ENCODE data around the gene KCNN4. TPM values are rescaled to one million over a fixed set of nuclear protein-coding genes. Genes with fewer than 3 reads are reported as not detected.
"Not testable (repeated sequence)": the region's sequence is repeated elsewhere in the genome, so short reads cannot be mapped to it uniquely, and the experiment has no call there.

KCNN4 gene
- total RNA-seq, 2 experiments from 2014 or later, result 71.7 to 72.3 TPM

- no peak for DNase-seq
- Mint-ChIP-seq H3K9me3 (no peaks in the 10 kb centered on the region), H3K36me3 (ENCODE audit: low read depth) (peaks cover 52% of the 10 kb centered on the region), H3K4me3 (peak overlapping the region; percentile 72), H3K27me3 (no peaks in the 10 kb centered on the region), H3K27ac (peak overlapping the region; percentile 92), H3K4me1 (peaks cover 73% of the 10 kb centered on the region)
- ChIA-PET CTCF (interaction anchor here (0.6 to 8.6 kb wide), 6 partner anchors 12 to 209 kb away, joined by 3 to 124 read pairs (median 5); partner anchors contain the start of gene SMG9), POLR2A (interaction anchor here (1.3 to 9.4 kb wide), 3 partner anchors 11 to 33 kb away, joined by 4 to 152 read pairs (median 149); partner anchors contain the start of gene SMG9)
These were observed 2.1 kb downstream of the KCNN4 start for GRCh38 chr19:43778651-43779050.

GRCh38 chr19:43777163-43777695, 3.5 kb downstream of the KCNN4 start:
- peaks cover 59% of the 10 kb centered on the region for H3K36me3 Mint-ChIP-seq (ENCODE audit: low read depth)
- no peak for DNase-seq
- H3K4me3 Mint-ChIP-seq, result peak overlapping the region; percentile 72
- H3K27ac Mint-ChIP-seq, result peak overlapping the region; percentile 92
- peaks cover 59% of the 10 kb centered on the region for H3K4me1 Mint-ChIP-seq
- H3K27me3 Mint-ChIP-seq, result no peaks in the 10 kb centered on the region
- POLR2A ChIA-PET, result interaction anchor here (1.0 to 9.4 kb wide), 3 partner anchors 10 to 22 kb away, joined by 3 to 152 read pairs (median 149); partner anchors contain the start of gene SMG9
- no peaks in the 10 kb centered on the region for H3K9me3 Mint-ChIP-seq
- CTCF ChIA-PET, result interaction anchor here (0.7 to 8.6 kb wide), 4 partner anchors 10 to 1865 kb away, joined by 4 to 124 read pairs (median 5); partner anchors contain the start of gene SMG9

- POLR2A ChIA-PET, result interaction anchor here (1.1 to 9.4 kb wide), 4 partner anchors 9 to 21 kb away, joined by 4 to 152 read pairs (median 77); partner anchors contain the start of gene SMG9
- no peak for DNase-seq
- no peaks in the 10 kb centered on the region for H3K27me3 Mint-ChIP-seq
- H3K27ac Mint-ChIP-seq, result peak overlapping the region; percentile 72
- peak overlapping the region; percentile 34 for H3K4me3 Mint-ChIP-seq
- H3K4me1 Mint-ChIP-seq, result peaks cover 49% of the 10 kb centered on the region
- CTCF ChIA-PET, result interaction anchor here (0.8 to 8.6 kb wide), 3 partner anchors 9 to 31 kb away, joined by 3 to 124 read pairs (median 9); no protein-coding TSS in a partner anchor
- peaks cover 62% of the 10 kb centered on the region for H3K36me3 Mint-ChIP-seq (ENCODE audit: low read depth)
- H3K9me3 Mint-ChIP-seq, result no peaks in the 10 kb centered on the region
These were observed 4.5 kb downstream of the KCNN4 start for GRCh38 chr19:43776286-43776685.

GRCh38 chr19:43775299-43775890, 5.4 kb downstream of the KCNN4 start:
- Mint-ChIP-seq H3K9me3 (no peaks in the 10 kb centered on the region), H3K36me3 (ENCODE audit: low read depth) (peaks cover 69% of the 10 kb centered on the region), H3K4me3 (no peak overlapping the region), H3K4me1 (peaks cover 46% of the 10 kb centered on the region), H3K27me3 (no peaks in the 10 kb centered on the region), H3K27ac (no peak overlapping the region)
- ChIA-PET CTCF (interaction anchor here (2.0 to 8.6 kb wide), 2 partner anchors 8 to 31 kb away, joined by 9 to 124 read pairs; no protein-coding TSS in a partner anchor), POLR2A (interaction anchor here (0.8 to 7.6 kb wide), 4 partner anchors 8 to 21 kb away, joined by 3 to 149 read pairs (median 4); partner anchors contain the start of gene SMG9)
- no peak for DNase-seq

- H3K27ac Mint-ChIP-seq, H3K9me3 Mint-ChIP-seq, H3K4me3 Mint-ChIP-seq, DNase-seq, H3K27me3 Mint-ChIP-seq: not testable (repeated sequence)
- Mint-ChIP-seq H3K4me1 (peaks cover 48% of the 10 kb centered on the region), H3K36me3 (ENCODE audit: low read depth) (peaks cover 73% of the 10 kb centered on the region)
- ChIA-PET POLR2A (interaction anchor here (1.4 to 7.6 kb wide), 2 partner anchors 9 to 20 kb away, joined by 5 to 149 read pairs; partner anchors contain the start of gene SMG9), CTCF (interaction anchor here (2.0 to 8.6 kb wide), 2 partner anchors 8 to 30 kb away, joined by 9 to 124 read pairs; no protein-coding TSS in a partner anchor)
These were observed 5.9 kb downstream of the KCNN4 start for GRCh38 chr19:43774940-43775258.

- no peak overlapping the region for H3K27ac Mint-ChIP-seq
- DNase-seq, result no peak
- H3K4me3 Mint-ChIP-seq, result no peak overlapping the region
- peaks cover 44% of the 10 kb centered on the region for H3K4me1 Mint-ChIP-seq
- peaks cover 73% of the 10 kb centered on the region for H3K36me3 Mint-ChIP-seq (ENCODE audit: low read depth)
- ChIA-PET POLR2A (no interaction called here), CTCF (interaction anchor here (2.0 kb wide), 1 partner anchor 29 kb away, joined by 9 read pairs; no protein-coding TSS in a partner anchor)
- no peaks in the 10 kb centered on the region for H3K9me3 Mint-ChIP-seq
- no peaks in the 10 kb centered on the region for H3K27me3 Mint-ChIP-seq
These were observed 6.5 kb downstream of the KCNN4 start for GRCh38 chr19:43774103-43774939.

DNA sequence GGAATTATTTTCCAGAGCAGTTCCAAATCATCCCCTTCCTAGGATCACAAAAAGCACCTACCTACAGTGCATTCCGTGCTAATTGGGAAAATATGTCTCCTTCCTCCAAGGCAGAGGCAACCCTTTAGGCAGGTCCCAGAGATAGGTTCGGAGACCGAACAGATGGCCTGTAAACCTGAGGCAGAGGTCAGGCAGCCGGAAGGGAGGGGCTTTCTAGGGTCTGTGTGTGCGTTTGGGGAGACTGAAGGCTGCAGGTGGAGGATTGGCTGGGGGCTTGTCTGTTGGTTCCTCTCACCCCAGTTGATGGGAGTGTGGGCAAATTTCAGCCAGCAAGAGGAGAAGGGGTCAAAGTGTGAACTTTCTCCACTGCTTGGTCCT, 7.1 kb downstream of the KCNN4 start:
- CTCF ChIA-PET, result no interaction called here
- DNase-seq, result no peak
- H3K4me3 Mint-ChIP-seq, result no peak overlapping the region
- no peaks in the 10 kb centered on the region for H3K9me3 Mint-ChIP-seq
- POLR2A ChIA-PET, result no interaction called here
- no peak overlapping the region for H3K27ac Mint-ChIP-seq
- peaks cover 76% of the 10 kb centered on the region for H3K36me3 Mint-ChIP-seq (ENCODE audit: low read depth)
- no peaks in the 10 kb centered on the region for H3K27me3 Mint-ChIP-seq
- H3K4me1 Mint-ChIP-seq, result peaks cover 43% of the 10 kb centered on the region

- CTCF ChIA-PET, result interaction anchor here (0.9 to 6.7 kb wide), 3 partner anchors 10 to 18 kb away, joined by 4 to 124 read pairs (median 4); partner anchors contain the start of gene KCNN4
- H3K36me3 Mint-ChIP-seq (ENCODE audit: low read depth), result peaks cover 79% of the 10 kb centered on the region
- no peak overlapping the region for H3K4me3 Mint-ChIP-seq
- DNase-seq, result no peak
- no peaks in the 10 kb centered on the region for H3K27me3 Mint-ChIP-seq
- no peaks in the 10 kb centered on the region for H3K9me3 Mint-ChIP-seq
- H3K27ac Mint-ChIP-seq, result peak overlapping the region; percentile 23
- POLR2A ChIA-PET, result interaction anchor here (7.1 to 11.4 kb wide), 2 partner anchors 12 to 15 kb away, joined by 152 to 259 read pairs; partner anchors contain the start of genes KCNN4 and SMG9
- peaks cover 51% of the 10 kb centered on the region for H3K4me1 Mint-ChIP-seq
These were observed 11.5 kb downstream of the KCNN4 start for GRCh38 chr19:43769256-43769655.

- Mint-ChIP-seq H3K27ac (peak overlapping the region; percentile 96), H3K27me3 (no peaks in the 10 kb centered on the region), H3K4me3 (no peak overlapping the region), H3K36me3 (ENCODE audit: low read depth) (peaks cover 73% of the 10 kb centered on the region), H3K4me1 (peaks cover 58% of the 10 kb centered on the region), H3K9me3 (no peaks in the 10 kb centered on the region)
- POLR2A ChIA-PET, result interaction anchor here (7.1 to 11.4 kb wide), 2 partner anchors 13 to 14 kb away, joined by 152 to 259 read pairs; partner anchors contain the start of genes KCNN4 and SMG9
- CTCF ChIA-PET, result interaction anchor here (0.8 to 6.7 kb wide), 6 partner anchors 11 to 40 kb away, joined by 3 to 124 read pairs (median 8); partner anchors contain the start of genes KCNN4 and SMG9
- no peak for DNase-seq
These were observed 12.3 kb downstream of the KCNN4 start for GRCh38 chr19:43768273-43769050.

GRCh38 chr19:43767818-43768217, 13.0 kb downstream of the KCNN4 start:
- POLR2A ChIA-PET, result interaction anchor here (1.0 to 11.4 kb wide), 3 partner anchors 8 to 13 kb away, joined by 4 to 259 read pairs (median 152); partner anchors contain the start of genes KCNN4 and SMG9
- peaks cover 72% of the 10 kb centered on the region for H3K36me3 Mint-ChIP-seq (ENCODE audit: low read depth)
- no peak for DNase-seq
- no peaks in the 10 kb centered on the region for H3K27me3 Mint-ChIP-seq
- peak overlapping the region; percentile 96 for H3K27ac Mint-ChIP-seq
- no peaks in the 10 kb centered on the region for H3K9me3 Mint-ChIP-seq
- CTCF ChIA-PET, result interaction anchor here (0.6 to 6.7 kb wide), 4 partner anchors 11 to 239 kb away, joined by 4 to 124 read pairs (median 62); partner anchors contain the start of genes KCNN4 and SMG9
- H3K4me1 Mint-ChIP-seq, result peaks cover 64% of the 10 kb centered on the region
- no peak overlapping the region for H3K4me3 Mint-ChIP-seq

- peak overlapping the region; percentile 96 for H3K27ac Mint-ChIP-seq
- no peaks in the 10 kb centered on the region for H3K27me3 Mint-ChIP-seq
- peaks cover 69% of the 10 kb centered on the region for H3K4me1 Mint-ChIP-seq
- CTCF ChIA-PET, result interaction anchor here (0.6 to 6.7 kb wide), 5 partner anchors 12 to 239 kb away, joined by 4 to 124 read pairs (median 12); partner anchors contain the start of genes KCNN4 and SMG9
- peaks cover 71% of the 10 kb centered on the region for H3K36me3 Mint-ChIP-seq (ENCODE audit: low read depth)
- DNase-seq, result no peak
- no peak overlapping the region for H3K4me3 Mint-ChIP-seq
- POLR2A ChIA-PET, result interaction anchor here (1.0 to 11.4 kb wide), 4 partner anchors 8 to 22 kb away, joined by 4 to 259 read pairs (median 79); partner anchors contain the start of genes KCNN4 and SMG9
- no peaks in the 10 kb centered on the region for H3K9me3 Mint-ChIP-seq
These were observed 13.5 kb downstream of the KCNN4 start for GRCh38 chr19:43767316-43767715.

Measured in activated CD4-positive, alpha-beta memory T cell treated with anti-CD3 and anti-CD28 coated beads, Interleukin-2, amount 10 ng/mL, durations not matched to agents 7 days and 5 days (primary cell).